Measurements from ENCODE around the gene SNX13. TPM values are rescaled to one million over a fixed set of nuclear protein-coding genes. Genes with fewer than 3 reads are reported as not detected.

SNX13 gene
- polyA plus RNA-seq, 1 of the 3 experiments (the other 2 are of a cell fraction), result 13.0 TPM

DNA sequence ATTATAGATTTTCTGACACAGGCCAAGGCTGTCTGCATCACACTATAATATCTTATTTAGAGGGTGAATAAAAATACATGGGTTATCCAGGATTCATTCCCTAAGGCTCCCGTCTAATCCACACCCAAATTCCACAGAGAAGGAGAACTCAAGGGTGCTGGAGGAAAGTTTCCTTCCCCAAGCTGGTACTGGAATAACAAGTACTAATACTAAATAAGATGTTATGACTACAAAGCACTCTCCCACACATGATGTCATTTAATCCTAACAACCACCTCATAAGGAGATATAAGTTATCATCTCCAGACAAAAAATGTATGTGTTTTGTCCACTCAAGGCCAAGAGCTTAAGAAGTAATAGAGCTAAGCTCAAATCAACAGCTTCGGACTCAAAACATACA lies 53.0 kb downstream of the SNX13 start (continued):
- TF ChIP-seq, protein P1, sequence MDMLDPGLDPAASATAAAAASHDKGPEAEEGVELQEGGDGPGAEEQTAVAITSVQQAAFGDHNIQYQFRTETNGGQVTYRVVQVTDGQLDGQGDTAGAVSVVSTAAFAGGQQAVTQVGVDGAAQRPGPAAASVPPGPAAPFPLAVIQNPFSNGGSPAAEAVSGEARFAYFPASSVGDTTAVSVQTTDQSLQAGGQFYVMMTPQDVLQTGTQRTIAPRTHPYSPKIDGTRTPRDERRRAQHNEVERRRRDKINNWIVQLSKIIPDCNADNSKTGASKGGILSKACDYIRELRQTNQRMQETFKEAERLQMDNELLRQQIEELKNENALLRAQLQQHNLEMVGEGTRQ (IDR thresholded peaks at IDR 0.05; ENCODE audit: borderline replicate concordance, low read depth, low read length), result no peak

DNA sequence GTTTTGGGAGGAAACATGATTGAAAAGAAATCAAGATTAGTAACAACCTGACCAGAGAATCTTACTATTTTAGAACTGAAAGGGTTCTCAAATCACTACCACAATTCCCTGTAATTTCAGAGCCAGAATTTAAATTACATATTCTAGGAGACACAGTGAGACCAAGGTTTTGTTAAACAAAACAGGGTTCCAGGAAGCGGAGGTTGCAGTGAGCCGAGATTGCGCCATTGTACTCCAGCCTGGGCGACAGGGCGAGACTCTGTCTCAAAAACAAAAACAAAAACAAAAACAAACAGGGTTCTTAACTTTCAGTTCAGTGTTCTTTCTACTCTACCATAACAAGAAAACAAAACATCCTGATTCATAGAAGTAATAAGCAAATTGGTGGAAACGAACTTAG lies 57.6 kb downstream of the SNX13 start:
- peaks cover 50 to 65% of the 10 kb centered on the region in 2 experiments for H3K36me3 ChIP-seq (replicated peaks in 1 of 2; ENCODE audit: control insufficient read depth in 1 of 2, insufficient read depth in 2 of 2, low read length in 1 of 2)
- no peak overlapping the region for H3K4me2 ChIP-seq
- H3K4me3 ChIP-seq (ENCODE audit: low read depth in 2 of 2, low read length in 1 of 2), result no peak overlapping the region
- no peaks in the 10 kb centered on the region for H3K9me3 ChIP-seq
- H3F3A ChIP-seq (replicated peaks; ENCODE audit: insufficient read depth), result no peaks in the 10 kb centered on the region
- TF ChIP-seq SIN3A (IDR thresholded peaks at IDR 0.05; ENCODE audit: borderline replicate concordance, low read depth, low read length), result no peak
- H3K9ac ChIP-seq, result no peak overlapping the region
- no peaks in the 10 kb centered on the region for H3K79me2 ChIP-seq (ENCODE audit: insufficient read depth)
- H2AFZ ChIP-seq (ENCODE audit: low read depth), result no peak overlapping the region
- POLR2A ChIA-PET, result no interaction called here
- H3K27ac ChIP-seq (ENCODE audit: low read depth in 2 of 2, low read length in 1 of 2), result no peak overlapping the region
- no peaks in the 10 kb centered on the region for H4K20me1 ChIP-seq (ENCODE audit: insufficient read depth)
- 98% methylated on average over 6 of the region's 6 CpGs for WGBS (ENCODE audit: low lambda C conversion rate)
- no peaks in the 10 kb centered on the region for H3K9me2 ChIP-seq
- no peaks in the 10 kb centered on the region for H3K4me1 ChIP-seq (ENCODE audit: control insufficient read depth in 1 of 2, insufficient read depth in 2 of 2, low read depth in 1 of 2, low read length in 1 of 2)
- DNase-seq, result no peak
- H3K27me3 ChIP-seq (ENCODE audit: insufficient read depth), result no peaks in the 10 kb centered on the region
- CTCF ChIA-PET, result no interaction called here

DNA sequence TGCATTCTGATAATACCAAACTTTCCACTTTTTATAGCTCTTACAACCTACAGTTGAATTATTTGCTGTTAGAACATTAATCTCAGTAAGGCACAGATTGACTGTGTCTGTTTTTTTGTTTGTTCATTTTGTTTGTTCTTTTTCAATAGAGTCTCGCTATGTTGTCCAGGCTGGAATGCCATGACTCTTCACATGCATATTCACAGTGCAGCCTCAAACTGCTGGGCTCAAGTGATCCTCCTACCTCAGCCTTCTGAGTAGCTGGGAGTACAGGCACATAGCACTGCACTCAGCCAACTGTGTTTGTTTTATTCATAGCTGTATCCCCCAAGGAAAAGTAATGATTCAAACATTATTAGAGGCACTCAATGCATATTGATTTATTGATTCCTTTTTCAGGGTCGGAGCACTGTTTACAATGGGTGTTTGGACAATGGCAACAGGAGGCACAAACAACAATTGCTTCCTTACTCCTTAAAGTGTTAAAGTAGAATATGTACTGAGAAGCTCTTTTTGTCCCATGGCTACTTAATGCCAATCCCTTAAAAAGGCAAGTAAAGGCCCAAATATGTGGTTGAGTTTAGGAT lies 61.1 kb downstream of the SNX13 start:
- 95% methylated on average over 2 of the region's 2 CpGs for WGBS (ENCODE audit: low lambda C conversion rate)
- no peaks in the 10 kb centered on the region for H3F3A ChIP-seq (replicated peaks; ENCODE audit: insufficient read depth)
- H3K4me3 ChIP-seq (ENCODE audit: low read depth in 2 of 2, low read length in 1 of 2), result no peak overlapping the region
- CTCF ChIA-PET, result interaction anchor here (0.8 to 1.9 kb wide), 2 partner anchors 30 to 692 kb away, joined by 3 to 4 read pairs; no protein-coding TSS in a partner anchor
- H3K36me3 ChIP-seq (replicated peaks in 1 of 2; ENCODE audit: control insufficient read depth in 1 of 2, insufficient read depth in 2 of 2, low read length in 1 of 2), result peaks cover 53 to 70% of the 10 kb centered on the region in 2 experiments
- DNase-seq, result no peak
- no peak overlapping the region for H3K4me2 ChIP-seq
- H2AFZ ChIP-seq (ENCODE audit: low read depth), result no peak overlapping the region
- no peaks in the 10 kb centered on the region for H3K79me2 ChIP-seq (ENCODE audit: insufficient read depth)
- POLR2A ChIA-PET, result no interaction called here
- H4K20me1 ChIP-seq (ENCODE audit: insufficient read depth), result no peaks in the 10 kb centered on the region
- no peaks in the 10 kb centered on the region for H3K27me3 ChIP-seq (ENCODE audit: insufficient read depth)
- no peak overlapping the region for H3K9ac ChIP-seq
- no peaks in the 10 kb centered on the region for H3K4me1 ChIP-seq (ENCODE audit: control insufficient read depth in 1 of 2, insufficient read depth in 2 of 2, low read depth in 1 of 2, low read length in 1 of 2)
- H3K9me2 ChIP-seq, result no peaks in the 10 kb centered on the region
- TF ChIP-seq, protein P2, sequence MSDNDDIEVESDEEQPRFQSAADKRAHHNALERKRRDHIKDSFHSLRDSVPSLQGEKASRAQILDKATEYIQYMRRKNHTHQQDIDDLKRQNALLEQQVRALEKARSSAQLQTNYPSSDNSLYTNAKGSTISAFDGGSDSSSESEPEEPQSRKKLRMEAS (IDR thresholded peaks at IDR 0.05; ENCODE audit: low read depth), result no peak
- TF ChIP-seq GABPA (IDR thresholded peaks at IDR 0.05; ENCODE audit: low read depth) (no peak), GATA2 (CRISPR knock-in tag; IDR thresholded peaks at IDR 0.05) (no peak), ELF1 (IDR thresholded peaks at IDR 0.05) (no peak)
- TF ChIP-seq, protein P1 (IDR thresholded peaks at IDR 0.05; ENCODE audit: borderline replicate concordance, low read depth, low read length), result no peak
- H3K9me3 ChIP-seq, result no peaks in the 10 kb centered on the region
- H3K27ac ChIP-seq (ENCODE audit: low read depth in 2 of 2, low read length in 1 of 2), result no peak overlapping the region

DNA sequence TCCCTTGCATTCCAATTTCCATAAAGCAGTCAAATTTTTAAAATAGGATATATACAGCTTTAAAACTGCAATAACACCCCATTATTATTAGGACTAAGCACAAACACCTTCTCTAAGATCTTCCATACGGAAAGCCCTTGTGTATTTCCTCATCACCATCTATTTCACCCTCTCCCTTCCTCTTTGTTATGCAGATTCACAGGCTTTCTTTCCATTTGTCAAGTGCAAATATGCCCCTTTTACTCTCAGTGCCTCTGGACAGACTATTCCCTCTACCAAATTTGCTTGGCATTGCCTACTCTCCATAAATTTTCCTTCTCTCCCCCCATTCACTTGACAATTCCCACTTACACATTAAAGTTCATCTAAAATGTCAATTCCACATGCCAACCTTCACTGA lies 61.7 kb downstream of the SNX13 start:
- no peak overlapping the region for H3K27ac ChIP-seq (ENCODE audit: low read depth in 2 of 2, low read length in 1 of 2)
- H3K79me2 ChIP-seq (ENCODE audit: insufficient read depth), result no peaks in the 10 kb centered on the region
- H3K27me3 ChIP-seq (ENCODE audit: insufficient read depth), result no peaks in the 10 kb centered on the region
- H3K4me2 ChIP-seq, result no peak overlapping the region
- H3K9ac ChIP-seq, result no peak overlapping the region
- no peaks in the 10 kb centered on the region for H3F3A ChIP-seq (replicated peaks; ENCODE audit: insufficient read depth)
- TF ChIP-seq, protein P3, sequence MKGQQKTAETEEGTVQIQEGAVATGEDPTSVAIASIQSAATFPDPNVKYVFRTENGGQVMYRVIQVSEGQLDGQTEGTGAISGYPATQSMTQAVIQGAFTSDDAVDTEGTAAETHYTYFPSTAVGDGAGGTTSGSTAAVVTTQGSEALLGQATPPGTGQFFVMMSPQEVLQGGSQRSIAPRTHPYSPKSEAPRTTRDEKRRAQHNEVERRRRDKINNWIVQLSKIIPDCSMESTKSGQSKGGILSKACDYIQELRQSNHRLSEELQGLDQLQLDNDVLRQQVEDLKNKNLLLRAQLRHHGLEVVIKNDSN (IDR thresholded peaks at IDR 0.05; ENCODE audit: borderline replicate concordance, low read depth), result no peak
- TF ChIP-seq, protein P4, sequence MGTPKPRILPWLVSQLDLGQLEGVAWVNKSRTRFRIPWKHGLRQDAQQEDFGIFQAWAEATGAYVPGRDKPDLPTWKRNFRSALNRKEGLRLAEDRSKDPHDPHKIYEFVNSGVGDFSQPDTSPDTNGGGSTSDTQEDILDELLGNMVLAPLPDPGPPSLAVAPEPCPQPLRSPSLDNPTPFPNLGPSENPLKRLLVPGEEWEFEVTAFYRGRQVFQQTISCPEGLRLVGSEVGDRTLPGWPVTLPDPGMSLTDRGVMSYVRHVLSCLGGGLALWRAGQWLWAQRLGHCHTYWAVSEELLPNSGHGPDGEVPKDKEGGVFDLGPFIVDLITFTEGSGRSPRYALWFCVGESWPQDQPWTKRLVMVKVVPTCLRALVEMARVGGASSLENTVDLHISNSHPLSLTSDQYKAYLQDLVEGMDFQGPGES (IDR thresholded peaks at IDR 0.05; ENCODE audit: low read depth, low read length), result no peak
- TF ChIP-seq TAF1 (IDR thresholded peaks at IDR 0.05; ENCODE audit: borderline replicate concordance, low read depth, low read length) (no peak), NFIC (IDR thresholded peaks at IDR 0.05; ENCODE audit: borderline replicate concordance) (no peak), YY1 (IDR thresholded peaks at IDR 0.05; ENCODE audit: low read depth) (no peak), TEAD4 (IDR thresholded peaks at IDR 0.05; ENCODE audit: borderline replicate concordance, insufficient read depth) (no peak), ELF1 (IDR thresholded peaks at IDR 0.05) (no peak), EZH2phosphoT487 (IDR thresholded peaks at IDR 0.05; ENCODE audit: borderline replicate concordance, low read depth) (no peak)
- no peak overlapping the region for H2AFZ ChIP-seq (ENCODE audit: low read depth)
- H3K36me3 ChIP-seq (replicated peaks in 1 of 2; ENCODE audit: control insufficient read depth in 1 of 2, insufficient read depth in 2 of 2, low read length in 1 of 2), result peaks cover 54 to 71% of the 10 kb centered on the region in 2 experiments
- no peaks in the 10 kb centered on the region for H3K4me1 ChIP-seq (ENCODE audit: control insufficient read depth in 1 of 2, insufficient read depth in 2 of 2, low read depth in 1 of 2, low read length in 1 of 2)
- POLR2A ChIA-PET, result no interaction called here
- H3K9me2 ChIP-seq, result no peaks in the 10 kb centered on the region
- CTCF ChIA-PET, result interaction anchor here (0.7 to 1.9 kb wide), 3 partner anchors 26 to 147 kb away, joined by 3 to 4 read pairs (median 3); no protein-coding TSS in a partner anchor
- no peaks in the 10 kb centered on the region for H4K20me1 ChIP-seq (ENCODE audit: insufficient read depth)
- H3K9me3 ChIP-seq, result no peaks in the 10 kb centered on the region
- 89% methylated on average over 1 of the region's 1 CpG for WGBS (ENCODE audit: low lambda C conversion rate)
- no peak overlapping the region for H3K4me3 ChIP-seq (ENCODE audit: low read depth in 2 of 2, low read length in 1 of 2)
- no peak for DNase-seq
